Measurements from ENCODE around the gene PRKX.
"Not testable (repeated sequence)": the region's sequence is repeated elsewhere in the genome, so short reads cannot be mapped to it uniquely, and the experiment has no call there.

The PRKX gene

DNA sequence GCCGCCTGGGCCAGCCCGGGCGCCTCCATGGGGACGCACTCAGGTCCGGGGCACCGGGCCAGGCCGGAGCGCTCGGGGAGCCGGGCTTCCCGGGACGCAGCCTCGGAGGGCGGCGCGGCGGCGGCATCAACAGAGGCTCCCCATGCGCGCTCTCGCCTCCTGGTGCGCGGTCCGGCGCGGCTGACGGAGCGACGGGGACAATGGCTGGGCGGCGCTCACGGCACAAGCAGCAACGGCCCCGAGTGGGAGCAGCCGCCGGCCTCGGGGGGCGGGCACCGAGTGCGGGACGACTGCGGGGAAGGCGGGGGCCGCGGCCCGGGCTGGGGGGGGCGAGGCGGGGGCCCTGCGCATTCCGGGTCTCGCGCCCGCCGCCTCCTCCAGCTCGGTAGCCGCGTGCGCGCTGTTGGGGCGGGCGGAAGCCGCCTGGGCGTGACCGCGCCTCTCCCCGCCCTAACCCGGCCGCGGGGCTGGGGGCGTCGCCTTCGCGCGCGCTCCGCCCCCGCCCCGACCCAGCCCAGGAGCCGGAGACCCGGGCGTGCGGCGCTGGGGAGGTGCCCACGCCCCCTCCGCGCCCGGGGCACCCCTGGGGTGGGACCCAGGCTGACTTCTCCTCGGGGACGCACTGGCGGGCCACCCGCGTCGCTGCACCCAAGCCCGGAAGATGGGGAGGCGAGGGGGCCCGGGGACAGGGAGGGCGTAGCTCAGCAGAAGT, at the start of gene PRKX:
PRKX (minus strand) TSS at position 425 of the 712 bp plus-strand sequence; CDS start at position 29, 396 bp downstream.
- peak; percentile 51 for DNase-seq

DNA sequence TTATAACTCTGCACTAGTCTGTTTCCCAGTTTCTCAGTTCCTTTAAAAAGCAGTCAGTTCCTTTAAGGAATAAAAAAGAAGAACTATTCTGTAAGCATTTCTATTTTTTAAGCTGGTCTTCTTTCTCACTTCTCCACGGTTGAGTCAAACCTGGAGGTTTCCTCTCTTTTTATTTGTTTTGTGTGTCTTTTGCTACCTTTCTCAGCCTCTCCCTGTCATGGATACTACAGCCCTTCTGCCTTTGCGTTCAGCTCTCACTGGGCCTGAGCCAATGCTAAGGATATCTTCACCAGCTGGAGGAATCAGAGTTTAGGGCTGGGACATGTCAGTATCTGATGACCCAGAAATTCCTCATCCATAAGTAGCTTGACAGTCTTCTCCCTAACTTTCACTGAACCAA, 49.7 kb upstream of the PRKX start:
- no peak for DNase-seq

DNA sequence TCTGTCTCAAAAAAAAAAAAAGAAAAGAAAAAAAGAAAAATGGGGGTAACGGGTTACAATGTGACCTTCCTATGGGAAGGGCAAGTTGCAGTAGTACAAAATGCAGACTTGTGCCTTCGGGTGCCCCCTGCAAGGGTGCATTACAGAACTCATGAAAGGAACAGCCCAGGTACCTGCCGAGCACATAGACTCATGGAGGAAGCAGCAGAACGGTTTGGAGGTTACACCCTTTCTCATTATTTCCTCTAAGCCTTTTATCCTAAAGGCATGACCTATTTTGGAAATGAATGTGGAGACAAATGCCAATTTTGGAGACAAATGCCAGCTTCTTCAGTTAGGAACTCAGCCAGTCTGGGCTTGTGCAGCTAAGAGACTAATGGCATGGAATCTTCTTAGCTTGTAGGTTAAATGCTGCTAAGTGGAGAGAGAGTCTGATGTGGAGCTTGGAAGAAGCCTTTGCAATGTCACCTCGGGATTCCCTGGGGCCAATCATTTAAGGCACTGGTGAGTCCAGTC, 44.1 kb upstream of the PRKX start:
- no peak for DNase-seq

DNA sequence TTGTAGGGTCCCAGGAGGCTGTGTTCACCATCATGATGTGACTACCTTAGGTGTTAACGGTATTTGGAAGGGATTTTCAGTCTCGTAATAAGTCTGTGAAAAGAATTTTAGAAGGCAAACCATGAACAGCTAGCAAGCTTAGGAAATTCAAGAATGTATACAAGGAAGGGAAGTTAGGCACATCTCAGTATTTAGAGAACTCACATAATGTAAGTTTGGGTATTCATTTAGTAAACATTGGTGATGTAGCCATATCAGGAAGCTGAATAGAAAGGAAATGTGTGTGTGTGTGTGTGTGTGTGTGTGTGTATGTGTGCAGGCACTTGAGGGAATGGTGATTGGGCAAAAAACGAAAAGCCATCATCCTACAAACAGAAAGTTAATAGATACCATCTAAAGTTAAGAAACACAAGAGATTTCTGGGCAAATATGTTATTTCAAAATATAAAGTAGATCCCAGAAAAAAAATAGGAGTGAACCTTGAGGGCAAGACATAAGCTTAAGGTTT, 34.7 kb upstream of the PRKX start:
- no peak for DNase-seq

DNA sequence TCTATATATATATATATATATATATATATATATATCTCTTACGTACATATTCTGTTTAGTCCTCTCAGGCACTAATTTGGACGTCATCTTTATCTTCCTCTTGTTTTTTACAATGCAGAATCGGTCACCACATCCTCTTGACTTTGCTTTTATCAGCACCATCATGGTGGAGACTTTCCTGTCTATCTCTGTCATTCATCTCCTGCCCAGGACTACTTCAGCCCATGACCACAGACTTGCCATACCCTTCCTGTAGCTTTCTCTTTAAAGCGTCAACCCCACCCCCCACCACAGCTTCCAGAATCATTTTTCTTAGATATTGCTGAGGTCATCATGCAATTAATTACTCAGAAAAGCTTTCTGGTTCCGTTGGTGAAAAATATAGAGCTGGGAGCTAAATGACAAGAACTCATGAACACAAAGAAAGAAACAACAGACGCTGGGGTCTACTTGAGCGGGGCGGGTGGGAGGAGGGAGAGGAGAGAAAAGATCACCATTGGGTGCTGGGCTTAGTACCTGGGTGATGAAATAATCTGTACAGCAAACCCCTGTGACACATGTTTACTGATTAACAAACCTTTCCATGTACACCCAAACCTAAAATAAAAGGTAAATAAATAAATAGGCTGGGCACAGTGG, 30.5 kb upstream of the PRKX start:
- DNase-seq: peak; percentile 9

DNA sequence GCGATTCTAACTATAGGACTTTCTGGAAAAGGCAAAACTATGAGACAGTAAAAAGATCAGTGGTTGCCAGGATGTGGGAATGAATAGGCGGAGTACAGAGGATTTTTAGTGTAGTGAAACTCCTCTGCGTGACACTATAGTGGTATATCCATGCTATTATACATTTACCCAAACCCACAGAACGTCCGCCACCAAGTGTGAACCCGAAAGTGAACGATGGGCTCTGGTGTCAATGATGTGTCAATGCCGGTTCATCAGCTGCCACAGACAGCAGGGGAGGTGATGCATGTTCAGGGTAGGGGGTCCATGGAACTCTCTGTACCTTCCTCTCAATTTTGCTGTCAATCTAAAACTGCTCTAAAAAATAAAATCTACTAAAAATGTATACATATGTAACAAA, 27.5 kb upstream of the PRKX start:
- DNase-seq: not testable (repeated sequence)

DNA sequence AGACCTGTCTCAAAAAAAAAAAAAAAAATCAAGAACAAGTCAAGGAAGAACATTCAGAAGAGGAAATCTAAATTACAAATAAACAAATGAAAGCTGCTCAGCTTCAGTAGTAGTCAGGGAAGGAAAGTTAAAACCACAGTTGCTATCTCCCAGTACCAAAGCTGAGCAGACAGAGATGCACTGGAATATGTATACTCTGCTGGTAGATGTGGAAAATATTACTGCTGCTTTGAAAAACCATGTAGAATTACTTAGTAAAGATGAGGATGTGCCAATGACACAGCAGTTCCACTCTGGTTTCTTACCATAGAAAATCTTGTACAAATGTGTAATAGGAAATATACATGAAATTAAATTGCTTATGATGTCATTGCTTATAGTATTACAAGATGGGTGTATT, 25.1 kb upstream of the PRKX start:
- DNase-seq: no peak

DNA sequence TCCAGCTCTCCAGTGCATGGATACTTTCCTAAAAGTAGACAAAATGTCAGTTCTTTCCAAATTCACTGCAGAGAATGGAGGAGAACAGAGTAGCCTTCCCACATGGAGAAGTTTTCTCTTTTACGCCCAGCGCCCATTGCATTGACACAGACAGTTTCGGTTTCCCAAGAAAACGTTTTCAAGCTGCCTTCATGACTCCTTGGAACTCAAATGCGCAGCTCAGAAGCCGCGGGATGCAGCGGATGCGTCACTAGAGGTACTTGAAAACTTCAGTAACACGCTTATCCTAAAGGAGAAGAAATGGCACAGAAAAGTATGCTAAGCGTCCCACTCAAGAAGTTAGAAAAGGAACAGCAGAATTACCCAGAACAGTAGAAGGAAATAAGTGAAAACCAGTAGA, 23.1 kb upstream of the PRKX start:
- DNase-seq: not testable (repeated sequence)

DNA sequence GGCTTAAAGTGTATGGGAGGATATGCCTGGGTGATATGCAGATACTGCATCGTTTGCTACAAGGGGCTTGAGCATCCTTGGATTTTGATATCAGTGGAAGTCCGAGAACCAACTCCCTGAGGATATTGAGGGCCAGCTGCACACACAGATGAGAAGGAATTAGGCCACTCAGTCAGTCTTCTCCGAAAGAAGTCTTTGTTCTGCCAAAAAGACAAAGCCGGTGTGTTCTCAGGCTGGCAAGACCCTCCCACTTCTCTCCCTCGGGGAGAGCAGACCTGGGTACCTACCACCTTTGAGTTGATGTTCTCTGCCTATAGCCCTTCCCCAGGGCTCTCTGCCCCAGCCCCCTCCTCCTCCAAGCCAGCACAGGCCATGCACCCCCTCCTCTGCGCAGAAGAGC, 22.4 kb upstream of the PRKX start:
- not testable (repeated sequence) for DNase-seq

DNA sequence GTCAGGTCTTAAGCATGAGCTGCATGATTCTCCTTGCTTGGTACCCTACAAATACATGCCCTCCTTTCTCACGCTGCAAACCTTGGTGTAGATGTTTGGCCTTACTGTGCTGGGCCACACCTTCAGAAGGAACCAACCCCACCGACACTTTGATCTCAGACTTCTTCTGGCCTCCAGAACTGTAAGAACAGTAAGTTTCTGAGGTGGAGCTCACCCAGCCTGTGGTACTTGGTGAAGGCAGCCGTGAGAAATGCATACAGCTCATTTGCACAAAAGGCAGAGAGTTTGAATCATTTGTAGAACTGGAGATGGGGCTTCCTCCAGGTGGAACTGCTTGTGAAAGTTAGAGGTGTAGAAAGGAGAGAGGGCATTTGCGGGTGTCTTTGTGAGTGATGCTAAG, 21.0 kb upstream of the PRKX start:
- DNase-seq: not testable (repeated sequence)

DNA sequence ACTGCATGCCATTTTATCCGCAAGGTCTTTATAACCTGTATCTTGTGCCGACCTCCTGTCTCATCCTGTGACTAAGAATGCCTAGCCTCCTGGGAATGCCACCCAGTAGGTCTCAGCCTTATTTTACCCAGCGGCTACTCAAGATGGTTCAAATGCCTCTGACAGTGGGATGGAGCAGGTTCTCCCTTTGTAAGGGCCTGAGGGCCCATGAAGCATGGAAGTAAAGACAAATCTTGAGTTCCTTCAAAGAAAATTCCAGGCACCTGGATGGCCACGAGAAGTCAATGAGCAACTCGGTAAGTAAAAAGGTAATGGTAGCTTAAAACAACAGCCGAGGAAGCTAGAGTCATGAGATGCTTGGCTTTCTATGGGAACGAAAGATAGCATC, 19.6 kb upstream of the PRKX start:
- DNase-seq: no peak

DNA sequence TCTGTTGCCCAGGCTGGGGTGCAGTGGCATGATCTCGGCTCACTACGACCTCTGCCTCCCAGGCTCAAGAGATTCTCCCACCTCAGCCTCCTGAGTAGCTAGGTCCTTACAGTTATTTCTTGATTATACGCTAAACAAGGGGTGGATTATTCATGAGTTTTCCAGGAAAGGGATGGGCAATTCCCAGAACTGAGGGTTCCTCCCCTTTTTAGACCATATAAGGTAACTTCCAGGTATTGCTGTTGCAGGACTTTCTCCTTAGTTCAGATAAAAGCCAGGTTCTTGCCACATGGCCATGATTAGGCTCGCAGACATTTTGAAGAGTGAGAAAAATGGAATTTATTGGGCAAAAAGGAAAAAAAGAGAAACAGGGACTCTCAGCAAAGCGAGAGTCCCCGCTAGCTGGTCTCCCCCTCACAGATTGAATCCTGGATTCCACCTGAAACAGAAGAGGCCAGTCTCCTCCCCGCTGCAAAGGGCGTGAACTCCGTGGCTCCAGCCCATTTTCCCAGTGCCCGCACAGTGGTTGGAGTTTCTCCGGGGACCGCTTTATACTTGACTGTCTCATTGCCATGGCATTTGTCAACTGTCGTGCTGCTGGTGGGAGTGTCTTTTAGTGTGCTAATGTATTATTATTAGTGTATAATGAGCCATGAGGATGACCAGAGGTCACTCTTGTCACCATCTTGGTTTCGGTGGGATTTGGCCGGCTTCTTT, 19.0 kb upstream of the PRKX start:
- not testable (repeated sequence) for DNase-seq

DNA sequence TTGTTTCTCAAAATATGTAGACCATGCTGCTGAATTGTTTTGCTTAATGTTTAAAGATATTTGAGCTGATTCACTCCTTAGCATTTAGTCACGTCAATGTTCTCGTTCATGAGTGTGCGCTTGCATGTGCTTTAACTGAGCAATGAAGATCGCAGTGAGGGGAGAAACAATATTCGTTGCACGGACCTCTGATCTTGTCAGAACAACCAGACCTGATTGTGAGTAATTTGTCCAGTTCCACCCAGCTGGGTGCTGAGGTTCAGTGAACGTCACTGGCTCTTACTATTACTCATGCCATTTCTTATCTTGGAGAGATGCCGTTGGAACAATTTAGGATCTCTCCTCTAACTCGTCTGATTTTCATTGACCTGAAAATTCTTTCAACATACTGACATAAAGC, 15.0 kb upstream of the PRKX start:
- DNase-seq: no peak

DNA sequence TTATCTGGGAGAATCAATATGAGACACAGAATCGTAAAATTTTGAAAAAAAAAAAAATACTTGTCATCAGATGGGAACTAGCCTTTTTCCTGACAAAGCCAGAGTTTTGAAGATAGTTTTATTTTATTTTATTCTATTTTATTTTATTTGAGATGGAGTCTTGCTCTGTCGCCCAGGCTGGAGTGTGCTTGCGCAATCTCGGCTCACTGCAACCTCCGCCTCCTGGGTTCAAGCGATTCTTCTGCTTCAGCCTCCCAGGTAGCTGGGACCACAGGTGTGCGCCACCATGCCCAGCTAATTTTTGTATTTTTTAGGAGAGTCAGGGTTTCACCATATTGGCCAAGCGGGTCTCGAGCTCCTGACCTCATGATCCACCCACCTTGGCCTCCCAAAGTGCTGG, 10.0 kb upstream of the PRKX start:
- DNase-seq: not testable (repeated sequence)

DNA sequence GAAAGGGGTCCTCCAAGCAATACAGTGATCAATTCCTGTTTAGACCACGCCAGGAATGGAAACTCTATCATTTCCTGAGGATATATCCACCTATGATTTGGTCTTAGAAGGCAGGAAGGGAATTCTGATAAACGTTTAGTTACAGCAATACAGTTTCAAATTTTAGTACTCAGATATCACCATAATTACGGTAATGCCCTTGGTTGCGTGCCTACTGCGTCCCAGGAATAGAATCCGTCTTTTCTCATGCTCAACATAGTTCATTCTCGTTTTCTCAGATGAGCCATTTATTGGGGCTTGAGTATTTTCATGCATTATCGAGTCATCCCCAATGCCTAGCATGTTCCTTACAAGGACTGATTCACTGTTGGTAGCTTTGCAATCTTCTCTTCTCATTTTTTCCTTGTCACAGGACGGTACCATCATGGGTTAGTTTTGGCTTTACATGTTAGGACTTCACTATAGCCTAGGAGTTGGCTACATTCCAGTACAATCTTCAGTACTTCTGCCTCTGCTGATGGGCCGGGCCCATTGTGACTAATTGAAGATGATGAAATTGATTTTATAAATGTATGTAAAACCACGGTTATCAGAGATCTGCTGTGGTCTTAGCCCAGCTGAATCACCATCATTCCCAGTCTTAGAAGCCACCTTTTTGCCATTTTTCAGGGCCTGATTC, 4.4 kb upstream of the PRKX start:
- no peak for DNase-seq

DNA sequence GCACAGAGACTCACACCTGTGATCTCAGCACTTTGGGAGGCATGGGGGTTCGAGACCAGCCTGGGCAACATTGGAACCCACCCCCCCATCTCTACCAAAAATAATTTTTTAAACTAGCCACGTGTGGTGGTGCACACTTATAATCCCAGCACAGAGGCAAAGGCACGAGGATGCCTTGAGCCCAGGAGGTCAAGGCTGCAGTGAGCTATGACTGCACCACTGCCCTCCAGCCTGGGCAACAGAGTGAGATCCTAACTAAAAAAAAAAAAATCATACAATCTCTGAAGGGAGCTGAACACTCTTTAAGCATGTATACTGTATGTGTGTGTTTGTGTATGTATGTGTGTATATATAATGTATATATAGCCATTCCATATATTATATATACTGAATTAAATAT, 2.5 kb upstream of the PRKX start:
- no peak for DNase-seq

DNA sequence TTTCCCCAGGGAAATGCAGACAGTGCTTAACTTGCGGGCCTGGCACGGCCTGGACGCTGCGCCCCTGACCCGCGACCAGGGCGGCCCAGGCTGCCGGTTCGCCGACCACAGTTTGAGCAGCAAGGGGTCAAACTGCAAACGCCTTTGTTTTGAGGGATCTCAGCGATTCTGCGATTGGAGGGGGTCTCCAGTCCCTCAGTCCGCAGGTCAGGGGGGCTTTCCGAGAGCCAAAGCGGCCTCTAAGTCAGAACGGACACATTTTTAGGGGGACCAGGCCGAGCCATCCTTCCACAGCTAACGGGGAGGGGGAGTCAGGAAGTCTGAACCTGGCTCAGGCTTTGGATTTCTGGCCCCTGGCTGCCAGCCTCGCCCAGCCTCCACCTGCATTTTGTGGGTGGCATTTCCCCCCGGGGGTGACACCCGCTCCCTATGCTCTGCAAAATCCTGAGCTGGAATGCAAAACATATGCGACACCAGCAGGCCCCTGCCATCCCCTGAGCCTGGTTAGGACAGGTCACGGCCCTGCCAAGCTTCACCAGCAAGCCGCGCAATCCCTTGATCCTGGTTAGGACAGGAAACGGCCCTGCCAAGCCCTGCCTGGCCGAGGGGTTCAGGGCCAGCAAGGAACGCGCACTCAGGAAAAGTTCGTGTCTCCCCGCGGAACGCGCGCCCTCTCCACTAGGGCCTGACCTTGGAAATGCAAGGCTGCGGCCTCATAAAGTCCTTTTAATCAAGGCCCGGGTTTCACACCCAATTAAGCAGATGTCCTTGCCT, 1.4 kb upstream of the PRKX start:
- DNase-seq: not testable (repeated sequence)

DNA sequence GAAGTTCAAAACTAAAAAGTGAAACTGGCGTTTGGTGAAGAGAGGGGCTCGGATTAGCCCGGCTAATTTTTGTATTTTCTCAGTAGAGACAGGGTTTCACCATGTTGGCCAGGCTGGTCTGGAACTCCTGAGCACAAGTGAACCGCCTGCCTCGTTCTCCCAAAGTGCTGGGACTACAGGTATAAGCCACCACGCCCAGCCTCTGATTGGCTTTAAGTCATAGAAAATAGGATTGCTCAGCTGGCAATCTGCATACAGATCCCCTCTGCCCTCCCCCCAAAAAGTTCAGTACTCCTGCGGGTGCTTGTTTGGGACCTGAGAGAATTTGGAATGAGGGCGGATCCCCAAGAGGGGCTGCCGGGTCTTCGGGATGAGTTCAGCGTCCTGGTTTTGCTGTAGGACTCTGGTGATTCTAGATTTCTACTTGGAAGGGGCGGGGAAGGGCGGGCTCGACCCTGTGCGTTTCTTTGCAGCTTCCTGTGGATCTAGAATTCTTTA, 537 bp upstream of the PRKX start:
- no peak for DNase-seq

DNA sequence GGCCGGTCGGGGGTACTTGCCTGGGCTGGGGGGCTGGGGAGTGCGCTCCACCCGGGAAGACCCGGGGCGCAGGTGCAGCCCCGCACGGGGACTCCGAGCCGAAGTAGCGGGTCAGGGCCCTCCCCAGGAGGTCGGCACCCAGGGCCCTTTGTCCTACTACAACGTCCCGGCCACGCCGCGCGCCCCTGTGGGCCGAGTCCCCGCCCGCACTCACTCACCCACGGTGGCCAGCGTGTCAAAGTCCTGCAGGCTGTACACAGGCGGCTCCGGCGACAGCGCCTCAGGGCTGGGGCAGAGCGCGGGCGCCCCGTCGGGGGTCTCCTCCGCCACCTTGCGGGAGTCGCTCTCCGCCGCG, 602 bp downstream of the PRKX start:
- no peak for DNase-seq

DNA sequence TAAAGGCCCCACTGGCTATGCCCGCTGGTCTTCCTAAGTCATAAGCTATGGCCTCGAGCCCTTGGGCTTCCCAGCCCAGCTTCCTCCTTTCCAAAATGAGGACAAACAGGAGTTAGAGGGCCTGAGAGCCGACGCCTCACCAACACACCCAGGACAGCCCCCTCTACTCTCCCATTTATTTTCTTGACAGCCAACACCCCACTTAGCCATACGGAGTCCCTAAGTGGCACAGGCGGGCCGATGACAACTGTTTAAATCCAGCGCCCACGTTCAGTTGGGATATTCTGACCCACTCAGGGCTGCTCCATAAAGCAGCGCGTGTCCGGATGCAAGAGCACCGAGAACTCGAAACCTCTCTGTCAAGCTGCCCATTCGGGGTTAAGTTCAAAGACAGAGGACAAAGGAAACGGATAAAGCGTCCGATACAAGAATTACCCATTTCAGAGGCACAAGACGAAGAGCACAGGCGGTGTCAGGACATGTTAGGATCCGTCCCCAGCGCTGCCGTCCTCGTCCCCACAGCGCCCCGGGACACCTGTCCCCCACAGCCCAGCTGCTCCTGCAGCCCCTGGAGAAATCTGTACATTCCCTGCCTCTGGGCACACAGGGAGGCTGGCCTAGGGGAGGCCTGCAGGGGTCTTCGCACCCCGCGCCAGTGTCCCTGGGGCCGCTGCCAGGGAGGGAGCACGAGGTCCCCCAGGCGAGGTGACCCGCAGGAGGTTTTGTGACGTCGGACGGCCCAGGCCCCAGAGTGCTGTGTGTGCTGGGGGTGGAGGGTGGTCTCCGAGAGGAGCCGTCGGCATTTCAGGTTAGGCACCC, 1.2 kb downstream of the PRKX start:
- no peak for DNase-seq

DNA sequence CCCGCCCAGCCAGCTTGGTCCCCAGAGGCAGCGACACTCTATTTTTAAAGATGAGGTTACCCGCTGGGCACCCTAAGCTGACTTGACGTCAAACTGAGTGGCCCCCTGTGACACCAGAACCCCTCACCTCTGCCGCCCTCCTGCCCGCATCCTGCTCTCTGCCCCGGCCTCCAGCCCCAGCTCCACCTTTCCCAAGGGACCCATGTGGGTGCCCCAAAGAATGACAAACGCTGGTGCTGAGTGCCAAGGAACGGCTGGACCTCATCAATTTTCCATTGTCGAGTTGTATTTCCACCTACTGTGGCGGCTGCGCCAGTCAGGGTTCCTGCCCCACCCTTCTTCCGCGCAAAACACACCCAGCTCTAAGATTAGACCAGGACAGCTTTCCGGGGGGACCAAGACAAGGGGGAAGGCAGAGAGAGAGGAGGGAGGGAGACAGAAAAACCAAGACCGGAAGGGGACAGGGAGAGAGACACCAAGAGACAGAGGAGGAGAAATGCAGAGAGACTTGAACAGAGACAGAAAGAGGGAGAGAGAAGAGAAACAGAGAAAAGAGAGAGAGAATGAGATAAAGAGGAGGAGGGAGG, 2.0 kb downstream of the PRKX start:
- DNase-seq: no peak

Measured in activated T-cell treated with anti-CD3 and anti-CD28 coated beads for 4 hours (primary cell).